Brain pericyte (primary cell): ENCODE results near the gene TMEM176A.
"Not testable (repeated sequence)": the region's sequence is repeated elsewhere in the genome, so short reads cannot be mapped to it uniquely, and the experiment has no call there.

ENCODE experiments used
- DNase-seq: peaks from one replicate; pipeline ENCODE4 v3.0.0-alpha.2; 2012; ENCODE audit warnings: low read depth, low spot score

Gene TMEM176A

DNA sequence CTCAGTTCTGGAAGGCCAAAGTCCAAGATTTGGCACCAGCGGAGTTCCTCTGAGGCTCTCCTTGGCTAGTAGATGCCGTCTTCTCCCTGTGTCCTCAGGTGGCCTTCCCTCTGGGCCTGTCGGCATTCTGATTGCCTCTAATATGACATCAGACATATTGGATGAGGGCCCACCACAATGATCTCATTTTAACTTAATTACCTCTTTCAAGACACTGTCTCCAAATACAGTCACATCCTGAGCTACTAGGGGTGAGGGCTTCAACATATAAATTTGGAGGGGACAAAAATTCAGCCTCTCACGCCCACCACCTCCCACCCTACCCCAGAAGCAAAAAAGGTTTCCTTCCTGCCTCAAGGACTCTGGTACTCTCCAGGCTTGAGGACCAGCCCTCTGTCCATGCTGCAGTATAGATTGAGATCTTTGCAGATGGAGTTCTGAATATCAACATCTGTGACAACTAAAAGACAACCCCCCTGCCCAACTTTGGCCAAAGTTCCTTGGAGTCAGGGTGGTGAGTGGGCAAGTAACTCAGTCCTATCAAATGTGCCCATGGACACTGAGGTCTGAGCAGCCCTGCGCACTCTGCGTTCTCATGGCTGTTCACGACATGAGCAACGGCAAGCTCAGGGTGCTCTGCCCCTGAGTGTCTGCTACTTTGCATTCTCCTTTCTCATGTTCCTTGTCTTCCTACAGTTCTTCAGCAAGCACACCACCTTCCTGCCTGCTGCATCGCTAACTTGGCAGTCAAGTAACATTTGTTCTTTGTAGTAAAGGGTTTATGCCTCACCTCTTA lies 11.9 kb upstream of the TMEM176A start:
- DNase-seq, result no peak

DNA sequence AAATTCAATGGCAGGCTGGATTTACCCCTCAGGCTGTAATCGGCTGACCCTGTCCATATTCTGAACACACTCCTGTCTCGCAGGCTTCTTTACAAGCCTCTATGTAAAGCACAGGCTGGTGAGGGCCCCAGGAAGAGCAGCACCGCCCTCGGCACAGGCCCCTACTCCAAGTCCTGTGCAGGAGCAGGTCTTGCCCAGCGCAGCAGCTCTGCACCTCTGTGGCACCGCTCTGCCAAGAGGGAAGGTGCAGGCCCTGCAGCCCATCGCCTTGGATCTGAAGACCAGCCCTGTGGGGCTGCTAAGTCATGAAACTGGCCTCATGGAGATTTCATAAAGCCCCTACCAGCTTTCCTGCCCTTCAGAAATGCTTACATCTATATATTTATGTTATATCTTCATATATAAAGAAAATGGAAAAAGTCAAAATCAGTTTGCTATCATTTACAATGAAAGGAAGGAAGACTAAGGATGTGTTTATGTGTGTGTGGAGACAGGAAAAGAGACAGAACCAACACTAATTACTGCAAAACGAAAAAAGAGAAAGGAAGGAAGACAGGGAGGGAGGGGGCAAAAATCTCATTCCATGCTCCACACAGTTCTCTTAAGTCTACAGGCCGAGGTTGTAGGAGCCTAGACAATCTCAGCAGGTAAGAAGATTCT lies 10.0 kb upstream of the TMEM176A start:
- DNase-seq, result no peak

DNA sequence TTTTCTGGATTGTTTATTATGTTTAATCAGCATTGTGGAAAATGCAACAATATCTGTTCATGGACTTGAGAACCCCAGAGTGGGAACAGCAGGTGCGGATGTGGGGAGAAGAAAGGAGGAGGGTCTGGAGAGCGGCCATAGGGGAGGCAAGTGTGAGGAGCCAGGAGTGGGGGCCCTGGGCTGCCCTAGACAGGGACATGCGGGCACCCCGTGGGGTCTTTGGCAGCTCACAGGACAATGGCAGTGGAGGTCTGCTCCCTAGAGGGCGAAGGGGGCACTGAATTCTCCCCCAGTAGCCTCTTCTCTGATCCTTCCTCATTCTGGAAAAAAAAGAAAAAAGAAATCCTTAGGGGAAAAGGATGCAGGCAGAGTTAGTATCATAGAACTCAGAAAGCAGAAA lies 9.3 kb upstream of the TMEM176A start:
- no peak for DNase-seq

DNA sequence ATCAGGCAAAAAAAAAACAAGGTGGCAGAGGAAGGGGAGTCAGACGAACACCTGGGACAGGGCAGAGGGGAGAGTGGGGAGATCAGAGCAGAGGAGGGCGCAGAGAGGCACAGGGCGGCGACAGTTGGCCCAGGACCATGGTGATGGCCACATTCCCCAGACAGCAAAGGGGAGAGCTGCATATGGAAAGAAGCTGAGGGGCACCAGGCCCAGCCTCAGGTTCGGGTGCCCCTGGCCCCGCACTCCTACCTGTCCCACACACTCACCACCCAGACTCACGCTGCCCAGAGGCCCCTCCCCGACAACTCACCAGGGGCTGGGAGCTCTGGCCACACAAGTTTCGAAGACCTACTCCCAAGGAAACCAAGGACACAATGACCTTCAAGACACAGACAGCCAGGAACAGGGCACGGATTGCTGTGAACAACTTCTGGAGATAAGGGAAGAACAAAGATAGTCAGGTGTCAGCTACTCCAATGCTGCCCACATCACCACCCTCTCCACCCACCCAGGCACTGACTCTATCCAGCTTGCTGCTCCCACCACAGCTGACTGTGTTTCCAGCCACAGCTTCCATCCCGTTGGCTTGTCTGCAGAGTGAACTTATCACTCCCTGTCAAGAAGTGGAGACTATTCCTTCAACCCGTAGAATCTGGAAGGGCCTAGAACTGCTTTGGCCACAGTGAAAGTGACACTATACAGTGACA lies 8.7 kb upstream of the TMEM176A start:
- no peak for DNase-seq

DNA sequence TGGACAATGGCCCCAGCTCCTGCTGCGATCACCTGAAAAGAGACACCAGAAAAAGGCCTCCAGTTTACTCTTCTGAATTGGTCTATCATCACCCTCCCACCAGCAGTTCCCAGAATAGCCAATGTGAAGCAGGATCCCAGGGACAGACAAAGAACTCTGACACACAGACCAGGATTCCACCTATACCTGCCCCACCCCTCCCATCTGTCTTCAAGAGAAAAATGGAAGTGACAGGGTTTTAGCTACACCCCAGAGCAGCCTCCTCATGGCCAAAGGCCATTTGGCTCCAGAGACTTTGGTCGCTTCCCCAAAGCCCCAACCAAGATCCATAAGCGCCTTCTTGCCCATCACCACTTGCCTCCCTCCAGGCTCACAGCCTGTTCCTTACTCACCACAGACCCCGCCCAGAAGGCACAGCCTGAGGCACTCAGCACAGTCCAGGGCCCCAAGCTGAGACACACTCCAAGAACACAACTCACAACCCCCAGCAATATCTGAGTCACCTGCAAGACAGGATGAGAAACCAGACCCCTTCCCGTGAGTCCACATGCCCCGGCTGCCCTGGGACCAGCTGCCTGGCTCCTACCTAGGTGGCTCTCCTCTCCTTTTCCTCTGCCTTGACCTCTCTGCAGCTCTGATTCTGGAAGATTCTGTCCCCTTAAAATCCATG lies 6.9 kb upstream of the TMEM176A start:
- no peak for DNase-seq

DNA sequence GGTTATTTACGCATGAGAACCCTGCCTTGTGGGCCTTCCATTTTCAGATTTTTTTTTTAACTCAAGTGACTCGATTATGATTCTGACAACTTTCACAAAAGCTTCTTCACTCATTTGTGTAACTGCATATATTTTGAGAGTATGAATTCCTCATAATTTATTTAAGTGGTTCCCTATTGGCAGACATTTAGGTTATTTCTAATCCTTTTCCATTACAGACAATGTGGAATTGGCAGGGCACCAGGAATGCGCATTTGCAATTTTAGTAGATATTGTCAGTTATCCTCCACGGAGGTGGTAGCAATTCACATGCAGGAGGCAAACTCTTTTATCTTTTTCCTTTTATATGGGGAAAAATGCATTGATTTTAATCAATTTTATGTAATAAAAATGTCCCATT lies 2.9 kb upstream of the TMEM176A start:
- no peak for DNase-seq

DNA sequence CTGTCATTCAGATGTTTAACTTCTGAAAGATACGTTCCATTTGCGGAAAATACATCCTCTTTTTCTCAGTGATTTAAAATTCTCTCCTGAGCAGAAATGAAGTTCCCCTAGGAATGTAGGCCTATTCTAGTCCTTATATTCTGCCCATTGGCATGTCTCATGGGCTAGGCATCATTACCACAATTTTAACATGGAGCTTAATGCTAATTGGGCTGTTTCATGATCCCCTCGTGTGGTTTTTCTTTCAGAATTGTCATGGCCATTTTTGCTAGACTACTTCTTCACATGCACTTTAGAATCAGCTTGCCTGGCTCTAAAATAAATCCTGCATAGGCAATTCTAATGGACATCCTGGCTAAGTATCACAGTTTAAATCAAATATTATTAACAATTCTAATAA lies 1.4 kb upstream of the TMEM176A start:
- DNase-seq, result no peak

DNA sequence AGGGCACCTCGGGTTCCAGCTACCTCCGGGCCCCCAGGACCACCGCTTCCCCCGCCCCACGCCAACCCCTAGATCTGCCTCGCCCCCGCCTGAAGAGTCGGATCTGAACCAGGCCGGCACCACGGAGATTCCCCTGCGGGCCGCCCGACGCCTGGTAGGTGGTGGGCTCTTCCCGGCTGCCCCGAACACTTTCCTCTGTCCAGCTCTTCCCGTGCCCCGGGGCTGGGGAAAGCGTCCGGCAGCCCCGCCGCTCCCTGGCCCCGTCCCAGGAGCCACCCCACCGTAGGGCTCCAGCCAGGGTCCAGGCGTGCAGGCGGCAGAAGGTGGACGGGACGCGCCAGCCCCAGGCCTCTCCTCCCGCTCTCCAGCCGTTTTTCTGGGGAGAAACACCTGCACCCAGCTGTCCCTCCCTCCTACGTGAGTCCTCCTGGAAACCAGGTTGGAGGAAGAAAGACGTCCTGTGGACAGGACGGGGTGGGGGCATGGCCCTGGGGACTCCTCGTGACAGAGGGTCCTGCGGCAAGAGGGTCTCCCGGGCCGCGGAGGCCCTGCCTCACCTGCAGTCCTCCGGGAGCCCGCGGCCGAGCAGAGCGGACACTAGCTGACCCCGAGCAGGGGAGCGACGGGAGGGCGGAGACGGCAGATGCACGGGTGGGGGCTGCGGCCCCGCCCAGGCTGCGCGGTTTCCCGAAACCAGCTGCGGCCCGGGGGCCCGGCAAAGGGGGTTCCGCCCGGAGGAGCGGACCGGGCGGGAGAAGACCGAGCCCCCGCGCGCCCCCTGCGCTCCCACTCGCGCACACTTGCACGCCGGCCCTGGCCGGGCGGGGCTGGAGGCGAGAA lies 608 bp upstream of the TMEM176A start, which contains the start of gene TMEM176B:
TSS of gene TMEM176B (minus strand) at position 624 of the 840 bp plus-strand sequence. CDS start 3,795 bp downstream, outside the sequence.
- no peak for DNase-seq

DNA sequence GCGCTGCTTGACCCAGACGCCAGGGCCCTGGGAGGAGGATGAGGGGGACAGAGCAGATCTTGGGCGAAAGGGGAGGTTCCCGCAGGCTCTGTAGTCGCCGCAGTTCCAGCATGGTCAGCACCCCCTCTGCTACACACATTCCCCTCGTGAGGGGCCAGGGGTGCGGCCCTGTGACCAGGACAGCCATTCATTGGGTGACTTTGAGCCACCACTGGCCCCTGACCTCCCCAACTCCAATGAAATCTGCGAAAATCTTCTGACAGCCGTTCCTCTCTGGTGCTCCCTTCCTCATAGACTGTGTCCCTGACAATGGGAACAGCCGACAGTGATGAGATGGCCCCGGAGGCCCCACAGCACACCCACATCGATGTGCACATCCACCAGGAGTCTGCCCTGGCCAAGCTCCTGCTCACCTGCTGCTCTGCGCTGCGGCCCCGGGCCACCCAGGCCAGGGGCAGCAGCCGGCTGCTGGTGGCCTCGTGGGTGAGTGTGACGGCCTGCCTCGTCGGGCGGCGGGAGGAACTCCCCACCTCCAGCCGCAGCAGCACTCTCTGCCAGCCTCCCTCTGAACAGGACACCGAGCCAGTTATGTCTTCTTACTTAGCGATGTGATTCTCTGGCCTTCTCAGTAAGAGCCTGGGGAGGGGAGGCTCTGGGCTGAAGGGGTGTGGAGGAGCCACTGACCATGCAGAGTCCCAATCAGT lies 825 bp downstream of the TMEM176A start:
- DNase-seq, result no peak

DNA sequence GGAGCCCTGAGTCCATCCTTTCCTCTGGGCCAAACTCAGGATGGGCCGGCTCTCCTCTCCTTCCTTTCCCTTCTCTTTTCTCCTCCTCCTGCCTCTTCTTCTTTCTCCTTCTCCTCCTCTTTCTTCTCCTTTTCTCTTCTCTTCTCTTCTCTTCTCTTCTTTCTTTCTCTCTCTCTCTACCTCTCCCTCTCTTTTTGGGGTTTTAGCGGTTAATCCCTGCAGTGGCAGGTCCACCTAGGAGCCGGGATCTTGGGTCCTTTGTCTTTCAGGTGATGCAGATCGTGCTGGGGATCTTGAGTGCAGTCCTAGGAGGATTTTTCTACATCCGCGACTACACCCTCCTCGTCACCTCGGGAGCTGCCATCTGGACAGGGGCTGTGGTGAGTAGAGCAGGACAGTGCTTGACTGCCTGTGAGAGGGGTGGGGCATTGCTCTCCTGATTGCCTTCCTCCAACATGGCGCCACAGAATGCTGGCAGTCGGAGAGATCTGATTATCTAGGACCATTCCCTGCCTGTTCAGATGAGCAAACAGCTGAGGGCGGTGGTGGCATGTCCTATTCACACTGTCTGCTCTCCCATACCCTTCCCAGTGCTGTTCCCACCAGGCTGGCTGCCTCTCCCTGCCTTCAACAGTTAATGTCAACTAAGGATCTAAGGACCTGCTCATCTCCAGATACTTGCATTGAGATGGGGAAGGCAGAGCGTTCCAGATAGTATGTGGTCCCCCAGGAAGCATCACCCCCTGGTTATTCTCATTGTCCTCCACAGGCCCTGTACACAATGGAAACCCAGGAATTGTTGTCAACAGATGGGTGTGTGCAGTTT lies 1.6 kb downstream of the TMEM176A start:
- no peak for DNase-seq

DNA sequence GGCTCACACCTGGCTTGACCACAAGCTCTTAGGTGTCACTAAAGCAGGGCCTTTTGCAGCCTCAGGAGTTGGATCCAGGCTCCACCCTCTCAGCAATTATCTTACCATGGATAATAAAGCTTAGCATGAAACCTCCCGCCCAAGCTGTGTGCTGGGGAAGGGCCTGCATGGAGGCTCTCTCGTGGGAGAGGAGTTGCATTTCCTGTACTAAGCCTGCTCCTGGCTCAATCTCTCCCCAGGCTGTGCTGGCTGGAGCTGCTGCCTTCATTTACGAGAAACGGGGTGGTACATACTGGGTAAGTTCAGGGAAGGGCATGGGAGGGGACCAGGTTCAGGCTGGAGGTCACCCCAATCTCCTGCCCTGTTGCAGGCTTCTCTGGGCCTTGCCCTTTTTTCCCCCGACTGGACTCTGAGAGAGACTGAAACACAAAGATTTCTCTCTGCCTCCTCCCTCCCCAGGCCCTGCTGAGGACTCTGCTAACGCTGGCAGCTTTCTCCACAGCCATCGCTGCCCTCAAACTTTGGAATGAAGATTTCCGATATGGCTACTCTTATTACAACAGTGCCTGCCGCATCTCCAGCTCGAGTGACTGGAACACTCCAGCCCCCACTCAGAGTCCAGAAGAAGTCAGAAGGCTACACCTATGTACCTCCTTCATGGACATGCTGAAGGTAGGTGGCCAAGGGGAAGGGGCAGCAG lies 2.7 kb downstream of the TMEM176A start:
- DNase-seq, result no peak

DNA sequence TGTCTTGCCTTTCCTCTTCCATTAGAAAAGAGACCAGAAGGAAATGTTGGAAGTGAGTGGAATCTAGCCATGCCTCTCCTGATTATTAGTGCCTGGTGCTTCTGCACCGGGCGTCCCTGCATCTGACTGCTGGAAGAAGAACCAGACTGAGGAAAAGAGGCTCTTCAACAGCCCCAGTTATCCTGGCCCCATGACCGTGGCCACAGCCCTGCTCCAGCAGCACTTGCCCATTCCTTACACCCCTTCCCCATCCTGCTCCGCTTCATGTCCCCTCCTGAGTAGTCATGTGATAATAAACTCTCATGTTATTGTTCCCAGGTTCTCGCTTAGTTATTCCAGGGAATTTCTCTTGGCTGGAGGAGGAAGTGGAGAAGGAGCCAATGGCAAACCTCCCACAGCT lies 4.2 kb downstream of the TMEM176A start:
- no peak for DNase-seq

DNA sequence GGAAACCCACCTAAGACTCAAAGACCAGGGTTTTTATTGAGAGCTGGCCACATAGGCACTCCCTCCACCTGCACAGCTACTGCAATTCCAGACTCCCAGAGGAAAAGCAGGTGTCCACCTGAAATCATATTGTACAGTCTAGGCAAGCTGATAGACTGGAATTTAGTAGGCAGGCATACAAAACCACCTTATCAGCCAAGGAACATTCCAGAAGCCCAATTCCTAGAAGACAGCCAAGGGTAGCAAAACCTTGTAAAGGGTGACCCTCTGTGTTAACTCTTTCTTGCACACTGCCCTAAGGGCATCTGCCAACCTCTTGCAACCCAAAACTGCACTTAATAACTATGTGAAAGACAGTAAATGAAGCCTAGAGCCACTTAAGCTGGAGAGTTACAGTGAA lies 5.3 kb downstream of the TMEM176A start:
- no peak for DNase-seq

DNA sequence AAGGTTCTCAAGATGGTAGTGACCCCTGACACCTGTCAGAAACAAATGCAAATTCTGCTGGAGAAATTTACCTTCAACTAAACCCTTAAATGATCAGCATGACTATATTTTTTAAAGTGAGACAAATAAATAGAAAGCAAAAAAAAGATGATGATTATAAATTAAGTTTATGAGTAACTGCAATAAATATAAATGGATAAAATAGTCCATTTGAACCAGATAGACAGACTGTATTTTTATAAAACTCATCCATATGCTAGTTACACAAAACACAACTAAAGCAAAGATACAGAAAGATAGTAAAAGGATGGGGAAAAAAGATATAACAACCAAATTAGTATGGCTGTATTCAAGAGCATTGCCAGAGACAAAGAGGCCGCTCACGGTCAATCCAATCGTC lies 5.9 kb downstream of the TMEM176A start:
- DNase-seq, result no peak

DNA sequence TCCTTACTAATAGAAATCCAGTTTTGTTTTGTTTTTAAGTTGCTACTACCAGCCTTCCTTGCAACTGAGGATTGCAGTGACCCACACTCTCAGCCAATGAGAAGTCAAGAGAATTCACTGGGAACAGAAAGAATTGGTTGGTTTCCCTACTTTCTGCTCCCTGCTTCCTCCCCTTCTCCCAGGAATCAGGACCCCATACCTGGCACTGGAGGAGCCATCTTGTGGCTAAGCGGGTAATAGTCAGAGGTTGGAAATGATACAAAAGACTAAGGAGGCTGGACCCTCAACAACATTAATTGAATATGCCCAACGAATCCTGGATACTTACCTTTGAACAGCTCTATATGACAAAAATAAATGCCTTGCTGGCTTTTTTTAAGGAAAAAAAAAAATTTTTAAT lies 6.3 kb downstream of the TMEM176A start:
- DNase-seq, result no peak

DNA sequence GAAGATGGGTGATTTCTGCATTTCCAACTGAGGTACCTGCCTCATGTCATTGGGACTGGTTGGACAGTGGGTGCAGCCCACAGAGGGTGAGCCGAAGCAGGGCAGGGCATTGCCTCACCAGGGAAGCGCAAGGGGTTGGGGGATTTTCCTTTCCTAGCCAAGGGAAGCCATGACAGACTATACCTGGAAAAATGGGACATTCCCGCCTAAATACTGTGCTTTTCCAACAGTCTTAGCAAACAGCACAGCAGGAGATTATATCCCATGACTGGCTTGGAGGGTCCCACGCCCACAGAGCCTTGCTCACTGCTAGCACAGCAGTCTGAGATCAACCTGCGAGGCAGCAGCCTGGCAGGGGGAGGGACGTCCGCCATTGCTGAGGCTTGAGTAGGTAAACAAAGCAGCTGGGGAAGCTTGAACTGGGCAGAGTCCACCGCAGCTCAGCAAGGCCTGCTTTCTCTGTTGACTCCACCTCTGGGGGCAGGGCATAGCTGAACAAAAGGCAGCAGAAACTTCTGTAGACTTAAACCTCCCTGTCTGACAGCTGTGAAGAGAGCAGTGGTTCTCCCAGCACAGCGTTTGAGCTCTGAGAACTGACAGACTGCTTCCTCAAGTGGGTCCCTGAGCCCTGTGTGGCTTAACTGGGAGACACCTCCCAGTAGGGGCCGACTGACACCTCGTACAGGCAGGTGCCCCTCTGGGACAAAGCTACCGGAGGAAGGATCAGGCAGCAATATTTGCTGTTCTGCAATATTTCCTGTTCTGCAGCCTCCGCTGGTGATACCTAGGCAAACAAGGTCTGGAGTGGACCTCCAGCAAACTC lies 7.3 kb downstream of the TMEM176A start:
- not testable (repeated sequence) for DNase-seq

DNA sequence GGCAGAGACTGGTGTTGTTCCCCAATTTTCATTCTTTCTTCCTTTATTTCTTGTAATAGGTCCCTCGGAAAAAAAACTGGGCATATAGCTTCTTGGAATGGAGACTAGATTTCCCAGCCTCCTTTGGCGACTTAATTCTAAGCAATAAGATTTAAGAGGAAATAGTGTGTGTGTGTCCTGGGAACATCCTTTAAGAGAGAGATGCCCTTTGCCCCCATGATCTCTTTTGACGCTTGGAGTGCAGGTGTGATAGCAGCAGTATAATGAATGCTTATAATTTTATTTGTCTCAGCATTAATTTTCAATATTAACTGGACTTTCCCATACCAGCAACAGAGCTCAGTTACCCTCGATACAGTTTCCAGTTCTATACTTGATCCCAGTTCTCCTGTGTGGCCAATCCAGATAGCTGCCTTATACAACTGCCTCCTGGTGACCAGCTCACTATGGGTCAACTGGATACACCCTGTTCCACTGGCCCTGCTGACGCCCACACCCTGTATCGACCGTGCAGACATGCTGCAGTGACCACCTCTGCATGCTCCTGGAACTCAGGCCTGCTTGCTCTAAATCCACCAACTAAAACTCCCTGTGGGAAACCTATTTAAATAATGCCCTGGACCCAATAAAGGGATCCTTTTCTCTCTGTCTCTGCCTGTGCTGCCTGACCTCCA lies 13.9 kb downstream of the TMEM176A start:
- DNase-seq, result no peak

DNA sequence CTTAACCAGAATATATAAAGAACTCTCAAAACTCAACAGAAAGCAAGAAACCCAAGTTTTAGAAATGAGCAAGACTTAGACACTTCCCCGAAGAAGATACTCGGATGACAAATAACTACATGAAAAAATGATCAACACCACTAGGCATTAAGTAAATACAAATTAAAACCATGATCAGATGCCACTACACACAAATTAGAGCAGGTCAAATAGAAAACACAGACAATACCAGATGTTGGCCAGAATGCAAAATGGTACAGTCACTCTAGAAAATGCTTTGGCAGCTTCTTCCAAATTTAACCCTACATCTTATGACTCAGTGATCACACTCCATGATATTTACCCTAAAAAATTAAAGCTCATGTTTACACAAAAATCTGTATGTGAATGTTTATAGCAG lies 18.4 kb downstream of the TMEM176A start:
- DNase-seq, result no peak
